Esophagus muscularis mucosa (tissue), 4 donors: Measurements from ENCODE around the gene TUBD1. TPM values are rescaled to one million over a fixed set of nuclear protein-coding genes. Genes with fewer than 3 reads are reported as not detected.
"Not testable (repeated sequence)": the region's sequence is repeated elsewhere in the genome, so short reads cannot be mapped to it uniquely, and the experiment has no call there.

ENCODE experiments used
- DNase-seq: peaks from one replicate; pipeline ENCODE4 v3.0.0-alpha.2; 2017; ENCODE audit errors: extremely low spot score
- H3K27ac ChIP-seq, 4 donors: fragments of 200-600 bp; sonication (generic); replicated peaks in 1 of 4; 1 replicate in 3 of 4; 2 replicates in 1 of 4; pipeline ENCODE4 v1.5.1; 2016 to 2019; ENCODE audit warnings: mild to moderate bottlenecking in 1 of 4
- H3K27me3 ChIP-seq, 4 donors: fragments of 200-600 bp; sonication (generic); one replicate each; pipeline versions ENCODE4 v1.5.1 to v1.6.0; 2016 to 2019
- H3K36me3 ChIP-seq, 4 donors: fragments of 200-600 bp; sonication (generic); one replicate each; pipeline ENCODE4 v1.5.1; 2016 to 2019
- H3K4me1 ChIP-seq, 4 donors: fragments of 200-600 bp; sonication (generic); one replicate each; pipeline ENCODE4 v1.5.1; 2016 to 2019
- H3K4me3 ChIP-seq, 4 donors: fragments of 200-600 bp; sonication (generic); 1 replicate in 2 of 4; 2 replicates in 2 of 4; pipeline ENCODE4 v1.5.1; 2016 to 2019; ENCODE audit warnings: mild to moderate bottlenecking in 4 of 4, moderate library complexity in 1 of 4
- H3K9me3 ChIP-seq, 4 donors: fragments of 200-600 bp; sonication (generic); 1 replicate in 3 of 4; 2 replicates in 1 of 4; pipeline ENCODE4 v1.5.1; 2016 to 2019
- EP300 ChIP-seq: sonication (generic); formaldehyde crosslinking; IDR thresholded peaks from one replicate; pipeline ENCODE4 v1.6.1; 2017; ENCODE audit warnings: antibody characterized with exemption
- POLR2A ChIP-seq: fragments of 450-650 bp; IDR thresholded peaks from one replicate; pipeline ENCODE4 v1.6.1; 2017; ENCODE audit warnings: antibody characterized with exemption, moderate library complexity, mild to moderate bottlenecking, low read depth
- POLR2AphosphoS5 ChIP-seq, 2 donors: sonication (generic); formaldehyde crosslinking; IDR thresholded peaks; one replicate each; pipeline ENCODE4 v1.6.1; 2017; ENCODE audit warnings: antibody characterized with exemption in 2 of 2
- WGBS: methylation state at CpG from one replicate; pipeline ENCODE4 v1.1.5; 2018; 5-methylcytosine and 5-hydroxymethylcytosine counted together
- intact Hi-C: fragments of 100-400 bp; cut with DNase I; formaldehyde crosslinking; loops from one replicate; pipeline ENCODE4 v1.15.1; 2023
- total RNA-seq, 4 donors: library from RNA; depleted of rRNA; stranded (reverse); fragments of >200 nt; gene quantifications; one replicate each; pipeline versions ENCODE4 v1.1.0 to v1.2.1, GENCODE V29; 2016
- TF ChIP-seq, protein P1 (sequence below), 3 experiments: fragments of 200-600 bp in 2 of 3; fragments of 450-650 bp in 1 of 3; sonication (generic) in 2 of 3; IDR thresholded peaks; one replicate each; pipeline ENCODE4 v1.5.1; 2017 to 2019; ENCODE audit warnings: antibody characterized with exemption in 3 of 3, mild to moderate bottlenecking in 2 of 3, moderate library complexity in 1 of 3

Gene TUBD1
- total RNA-seq, 4 donors from 2014 or later: 5.6 to 10.4 (median 7.0) TPM

DNA sequence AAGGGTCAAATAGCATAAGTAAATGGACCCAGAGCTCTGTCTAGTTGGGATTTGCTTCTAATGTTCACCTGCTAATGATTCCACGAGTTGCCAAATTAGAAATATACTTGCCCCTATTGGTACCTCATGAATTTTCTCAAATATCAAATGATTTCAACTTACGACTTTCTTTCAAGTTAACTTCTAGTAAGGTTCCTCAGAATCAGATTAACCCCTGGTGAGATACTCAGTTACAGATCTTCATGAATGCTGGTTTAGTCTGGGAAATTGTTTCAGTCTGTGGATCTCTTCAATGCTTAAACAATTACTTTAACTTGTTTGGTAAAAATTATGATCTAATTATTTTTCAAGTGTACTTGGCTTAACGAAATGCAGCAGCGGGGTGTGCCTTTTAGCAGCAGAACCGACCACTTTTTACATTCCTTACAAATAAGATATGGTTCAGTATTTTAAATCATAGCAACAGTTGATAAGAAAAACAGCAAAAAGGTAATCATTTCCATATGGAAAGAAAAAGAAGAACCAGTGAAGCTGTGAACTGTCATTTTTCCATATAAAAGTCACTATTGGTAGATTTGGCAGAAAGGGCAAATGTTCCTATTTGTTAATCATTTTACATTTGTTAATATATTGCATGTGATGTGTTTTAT, 34.5 kb downstream of the TUBD1 start:
- no peak overlapping the region for H3K4me3 ChIP-seq
- intact Hi-C loops: no loop called here

DNA sequence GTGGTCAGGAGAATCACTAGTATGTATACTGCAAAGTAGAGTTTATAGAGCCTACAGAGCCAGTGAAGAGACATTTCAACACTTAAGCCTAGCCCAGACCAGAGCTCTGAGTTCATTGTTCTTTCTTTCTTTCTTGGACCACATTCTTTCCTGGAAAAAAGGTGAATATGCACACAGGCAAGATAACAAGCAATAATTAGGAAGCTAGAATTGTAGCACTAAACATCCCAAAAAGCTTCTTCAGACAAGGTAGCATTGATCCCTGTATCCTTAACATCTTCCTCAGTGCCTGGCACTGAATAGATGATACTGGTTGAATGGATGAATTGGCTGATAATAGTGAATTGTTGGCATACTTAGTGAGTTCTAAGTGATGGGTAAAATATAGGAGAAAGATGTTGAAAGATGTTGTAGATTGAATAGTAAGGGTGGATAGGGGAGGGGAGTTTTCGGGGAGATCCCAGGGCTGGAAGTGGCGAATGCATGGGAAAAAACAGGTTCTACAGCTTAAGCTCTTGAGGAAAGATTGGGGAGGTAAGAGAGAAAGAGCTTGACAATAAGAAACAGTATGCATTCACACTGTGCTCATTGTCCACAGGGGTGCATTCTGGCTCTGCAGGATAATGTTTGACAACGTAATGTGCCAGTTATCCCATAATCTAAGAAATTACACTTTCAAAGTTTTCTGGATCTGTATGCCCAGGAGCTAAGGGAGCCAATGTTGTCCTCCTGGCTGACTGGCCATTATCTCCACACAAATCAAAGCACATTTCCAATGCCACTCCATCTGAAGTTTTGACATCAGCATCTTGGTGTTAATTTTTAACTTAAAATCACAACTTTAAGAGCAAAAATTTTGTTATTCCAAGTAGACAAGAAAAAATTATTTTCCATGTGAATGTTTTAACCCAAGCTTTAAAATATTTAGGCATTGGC, 35.6 kb downstream of the TUBD1 start:
- WGBS: 92% methylated on average over 3 of the region's 3 CpGs
- Histone ChIP-seq H3K4me3 (no peak overlapping the region), H3K36me3 (peaks cover 0 to 18% (median 14%) of the 10 kb centered on the region in 4 donors), H3K9me3 (no peaks in the 10 kb centered on the region), H3K27ac (no peak overlapping the region), H3K27me3 (no peaks in the 10 kb centered on the region), H3K4me1 (peaks cover 10 to 30% (median 23%) of the 10 kb centered on the region in 4 donors)
- intact Hi-C loops: no loop called here
- no peak for DNase-seq
- no peak for TF ChIP-seq POLR2A
- TF ChIP-seq, protein P1, sequence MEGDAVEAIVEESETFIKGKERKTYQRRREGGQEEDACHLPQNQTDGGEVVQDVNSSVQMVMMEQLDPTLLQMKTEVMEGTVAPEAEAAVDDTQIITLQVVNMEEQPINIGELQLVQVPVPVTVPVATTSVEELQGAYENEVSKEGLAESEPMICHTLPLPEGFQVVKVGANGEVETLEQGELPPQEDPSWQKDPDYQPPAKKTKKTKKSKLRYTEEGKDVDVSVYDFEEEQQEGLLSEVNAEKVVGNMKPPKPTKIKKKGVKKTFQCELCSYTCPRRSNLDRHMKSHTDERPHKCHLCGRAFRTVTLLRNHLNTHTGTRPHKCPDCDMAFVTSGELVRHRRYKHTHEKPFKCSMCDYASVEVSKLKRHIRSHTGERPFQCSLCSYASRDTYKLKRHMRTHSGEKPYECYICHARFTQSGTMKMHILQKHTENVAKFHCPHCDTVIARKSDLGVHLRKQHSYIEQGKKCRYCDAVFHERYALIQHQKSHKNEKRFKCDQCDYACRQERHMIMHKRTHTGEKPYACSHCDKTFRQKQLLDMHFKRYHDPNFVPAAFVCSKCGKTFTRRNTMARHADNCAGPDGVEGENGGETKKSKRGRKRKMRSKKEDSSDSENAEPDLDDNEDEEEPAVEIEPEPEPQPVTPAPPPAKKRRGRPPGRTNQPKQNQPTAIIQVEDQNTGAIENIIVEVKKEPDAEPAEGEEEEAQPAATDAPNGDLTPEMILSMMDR (IDR thresholded peaks at IDR 0.05): no peak
- TF ChIP-seq POLR2AphosphoS5 (IDR thresholded peaks at IDR 0.05): no peak
- TF ChIP-seq EP300: no peak

More for the DNA sequence above, 34.5 kb downstream of the TUBD1 start:
- DNase-seq: no peak
- Histone ChIP-seq H3K27ac (no peak overlapping the region), H3K4me1 (peaks cover under 1 to 19% (median 12%) of the 10 kb centered on the region in 4 donors), H3K27me3 (no peaks in the 10 kb centered on the region), H3K36me3 (peaks cover 0 to 29% (median 22%) of the 10 kb centered on the region in 4 donors), H3K9me3 (no peaks in the 10 kb centered on the region)
- TF ChIP-seq, protein P1 (IDR thresholded peaks at IDR 0.05): no peak
- TF ChIP-seq POLR2AphosphoS5 (IDR thresholded peaks at IDR 0.05): no peak
- TF ChIP-seq EP300: no peak
- TF ChIP-seq POLR2A: no peak
- 77% methylated on average over 5 of the region's 5 CpGs for WGBS

DNA sequence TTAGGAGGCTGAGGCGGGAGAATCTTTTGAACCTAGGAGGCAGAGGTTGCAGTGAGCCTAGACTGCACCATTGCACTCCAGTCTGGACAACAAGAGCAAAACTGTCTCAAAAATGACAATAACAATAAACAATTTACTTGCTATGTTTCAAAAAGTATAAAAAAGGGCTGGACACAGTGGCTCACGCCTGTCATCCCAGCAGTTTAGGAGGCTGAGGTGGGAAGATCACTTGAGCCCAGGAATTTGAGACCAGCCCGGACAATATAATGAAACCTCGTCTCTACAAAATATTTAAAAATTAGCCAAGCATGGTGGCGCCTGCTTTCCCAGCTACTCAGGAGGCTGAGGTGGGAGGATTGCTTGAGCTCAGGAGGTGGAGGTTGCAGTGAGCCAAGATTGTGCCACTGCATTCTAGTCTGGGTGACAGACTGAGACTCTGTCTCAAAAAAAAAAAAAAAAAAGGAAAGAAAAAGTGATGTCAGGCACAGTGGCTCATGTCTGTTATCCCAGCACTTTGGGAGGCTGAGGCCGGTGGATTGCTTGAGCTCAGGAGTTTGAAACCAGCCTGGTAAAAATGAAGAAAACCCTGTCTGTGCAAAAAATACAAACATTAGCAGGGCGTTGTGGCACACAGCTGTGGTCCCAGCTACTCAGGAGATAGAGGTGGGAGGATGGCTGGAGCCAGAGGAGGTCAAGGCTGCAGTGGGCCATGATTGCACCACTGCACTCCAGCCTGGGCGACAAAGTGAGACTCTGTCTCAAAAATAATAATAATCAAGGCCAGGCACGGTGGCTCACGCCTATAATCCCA, 38.6 kb downstream of the TUBD1 start:
- Histone ChIP-seq H3K27ac (peak overlapping the region; percentile 75 to 81 (median 78)), H3K4me1 (peaks cover 18 to 46% (median 38%) of the 10 kb centered on the region in 4 donors)
- WGBS: 93% methylated on average over 10 of the region's 10 CpGs
- intact Hi-C loops, H3K9me3 ChIP-seq, H3K36me3 ChIP-seq, H3K4me3 ChIP-seq, H3K27me3 ChIP-seq, DNase-seq: not testable (repeated sequence)

DNA sequence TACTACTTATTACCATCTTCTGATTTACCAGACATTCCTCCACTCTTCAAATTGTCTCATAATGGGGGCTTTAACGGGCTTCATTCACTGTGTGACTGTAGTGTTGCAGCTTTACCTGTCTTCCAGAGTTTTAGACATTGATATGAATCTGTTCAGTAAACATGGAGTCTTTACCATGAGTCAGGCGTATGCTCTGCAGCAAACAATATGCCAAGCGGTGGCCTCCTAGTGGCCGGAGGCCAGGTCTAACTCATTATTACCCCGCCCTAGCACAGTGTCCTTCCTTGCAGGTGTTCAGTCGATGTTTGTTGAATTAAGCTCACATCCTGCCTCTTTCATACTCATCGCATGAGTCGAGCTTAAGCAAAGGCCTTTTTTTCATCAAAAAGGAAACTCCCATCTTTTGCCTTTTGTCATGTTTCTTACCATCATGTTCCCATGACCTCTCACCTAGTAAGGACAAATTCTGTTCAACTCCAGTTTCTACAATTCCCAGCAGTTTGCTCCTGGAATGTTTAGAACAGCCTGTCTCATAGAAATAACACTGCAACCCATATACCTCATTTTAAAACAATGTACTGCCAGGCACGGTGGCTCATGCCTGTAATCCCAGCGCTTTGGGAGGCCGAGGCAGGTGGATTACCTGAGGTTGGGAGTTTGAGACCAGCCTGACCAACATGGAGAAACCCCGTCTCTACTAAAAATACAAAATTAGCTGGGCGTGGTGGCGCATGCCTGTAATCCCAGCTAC, 39.4 kb downstream of the TUBD1 start:
- no peak for DNase-seq
- WGBS: 74% methylated on average over 14 of the region's 14 CpGs
- peak; percentile 47 for TF ChIP-seq EP300
- TF ChIP-seq POLR2A: peak; percentile 12
- TF ChIP-seq, protein P1 (IDR thresholded peaks at IDR 0.05): peak in 2 of 3 experiments; percentile 8 to 27
- peak; percentile 34 to 65 for TF ChIP-seq POLR2AphosphoS5 (IDR thresholded peaks at IDR 0.05)
- no peak overlapping the region for H3K4me3 ChIP-seq
- peak overlapping the region; percentile 75 to 81 (median 78) for H3K27ac ChIP-seq
- no peaks in the 10 kb centered on the region for H3K9me3 ChIP-seq
- no peaks in the 10 kb centered on the region for H3K27me3 ChIP-seq
- intact Hi-C loops: no loop called here
- H3K36me3 ChIP-seq: no peaks in the 10 kb centered on the region
- H3K4me1 ChIP-seq: peaks cover 18 to 53% (median 38%) of the 10 kb centered on the region in 4 donors

DNA sequence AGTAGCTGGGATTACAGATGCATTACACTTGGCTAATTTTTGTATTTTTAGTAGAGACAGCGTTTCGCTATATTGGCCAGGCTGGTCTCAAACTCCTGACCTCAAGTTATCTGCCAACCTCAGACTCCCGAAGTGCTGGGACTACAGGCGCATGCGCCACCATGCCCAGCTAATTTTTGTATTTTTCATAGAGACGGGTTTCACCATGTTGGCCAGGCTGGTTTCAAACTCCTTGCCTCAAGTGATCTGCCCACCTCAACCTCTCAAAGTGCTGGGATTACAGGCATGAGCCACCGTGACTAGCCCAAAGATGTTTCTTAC, 39.9 kb downstream of the TUBD1 start:
- H3K27me3 ChIP-seq, H3K9me3 ChIP-seq, DNase-seq, H3K4me3 ChIP-seq, intact Hi-C loops, H3K36me3 ChIP-seq: not testable (repeated sequence)
- 96% methylated on average over 7 of the region's 7 CpGs for WGBS
- H3K4me1 ChIP-seq: peaks cover 18 to 58% (median 41%) of the 10 kb centered on the region in 4 donors
- H3K27ac ChIP-seq: peak overlapping the region; percentile 75 to 81 (median 78)
